ENCODE results near the gene NOS3.

- TF ChIP-seq CTCF (IDR thresholded peaks at IDR 0.05) = no peak
- no peak for TF ChIP-seq POLR2A (IDR thresholded peaks at IDR 0.05)
These were observed 12.8 kb downstream of the NOS3 start for GRCh38 chr7:151003572-151003971.
